ENCODE data around the gene GATD1.

- TF ChIP-seq, protein P1, sequence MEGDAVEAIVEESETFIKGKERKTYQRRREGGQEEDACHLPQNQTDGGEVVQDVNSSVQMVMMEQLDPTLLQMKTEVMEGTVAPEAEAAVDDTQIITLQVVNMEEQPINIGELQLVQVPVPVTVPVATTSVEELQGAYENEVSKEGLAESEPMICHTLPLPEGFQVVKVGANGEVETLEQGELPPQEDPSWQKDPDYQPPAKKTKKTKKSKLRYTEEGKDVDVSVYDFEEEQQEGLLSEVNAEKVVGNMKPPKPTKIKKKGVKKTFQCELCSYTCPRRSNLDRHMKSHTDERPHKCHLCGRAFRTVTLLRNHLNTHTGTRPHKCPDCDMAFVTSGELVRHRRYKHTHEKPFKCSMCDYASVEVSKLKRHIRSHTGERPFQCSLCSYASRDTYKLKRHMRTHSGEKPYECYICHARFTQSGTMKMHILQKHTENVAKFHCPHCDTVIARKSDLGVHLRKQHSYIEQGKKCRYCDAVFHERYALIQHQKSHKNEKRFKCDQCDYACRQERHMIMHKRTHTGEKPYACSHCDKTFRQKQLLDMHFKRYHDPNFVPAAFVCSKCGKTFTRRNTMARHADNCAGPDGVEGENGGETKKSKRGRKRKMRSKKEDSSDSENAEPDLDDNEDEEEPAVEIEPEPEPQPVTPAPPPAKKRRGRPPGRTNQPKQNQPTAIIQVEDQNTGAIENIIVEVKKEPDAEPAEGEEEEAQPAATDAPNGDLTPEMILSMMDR (IDR thresholded peaks at IDR 0.05): no peak
- TF ChIP-seq EZH2 (IDR thresholded peaks at IDR 0.05; ENCODE audit: borderline replicate concordance, insufficient read depth, low read depth, low read length, poor library complexity, severe bottlenecking): no peak
Observed at GRCh38 chr11:745428-745827, 31.9 kb downstream of the GATD1 start.
